HCT116 (cell line): ENCODE results near the gene SYNGR3.

Experiments
- EGR1 ChIP-seq: IDR thresholded peaks from 2 replicates; pipeline ENCODE4 v1.6.1; 2012; ENCODE audit warnings: low read depth
- ELF1 ChIP-seq: IDR thresholded peaks from 2 replicates; pipeline ENCODE4 v1.6.1; 2012; ENCODE audit warnings: low read depth, borderline replicate concordance
- EZH2 ChIP-seq: fragments of 200-600 bp; sonication (generic); IDR thresholded peaks from 2 replicates; pipeline ENCODE4 v1.6.1; 2017; ENCODE audit warnings: antibody characterized with exemption, mixed run types
- POLR2A ChIP-seq: IDR thresholded peaks from 2 replicates; pipeline ENCODE4 v1.7.0; 2011; ENCODE audit warnings: borderline replicate concordance; ENCODE audit not compliant: insufficient read depth, insufficient read length; ENCODE audit errors: extremely low read depth
- ZFX ChIP-seq: fragments of 450-650 bp; IDR thresholded peaks from 2 replicates; pipeline ENCODE4 v1.6.1; 2017
- ZNF274 ChIP-seq: fragments of 200-500 bp; sonication (Bioruptor generic); IDR thresholded peaks from 2 replicates; pipeline ENCODE4 v1.6.1; 2014; ENCODE audit warnings: mild to moderate bottlenecking, low read depth, low read length, inconsistent platforms
- TF ChIP-seq, protein P1 (sequence below), 3 experiments: fragments of 200-600 bp in 1 of 3; sonication (generic) in 1 of 3; IDR thresholded peaks in 2 of 3; conservative IDR thresholded peaks in 1 of 3; 2 replicates each; pipeline ENCODE4 v1.5.1; 2012 to 2017; ENCODE audit warnings: low read depth in 2 of 3, low read length in 2 of 3, antibody characterized with exemption in 1 of 3, borderline replicate concordance in 1 of 3, control low read depth in 1 of 3, mild to moderate bottlenecking in 1 of 3, mixed read lengths in 1 of 3, mixed run types in 1 of 3, moderate library complexity in 1 of 3; ENCODE audit not compliant: insufficient read depth in 1 of 3

DNA sequence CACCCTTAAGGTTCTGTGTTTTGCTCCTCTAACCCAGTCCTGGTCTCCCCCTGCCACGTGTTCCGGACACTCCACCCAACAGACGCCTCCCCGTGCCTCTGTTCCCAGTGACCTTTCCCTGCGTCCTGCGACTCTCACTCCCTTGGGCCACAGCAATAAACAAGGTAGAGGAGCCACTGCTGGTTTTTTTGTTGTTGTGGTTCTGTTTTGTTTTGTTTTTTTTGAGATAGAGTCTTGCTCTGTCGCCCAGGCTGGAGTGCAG lies 26.1 kb downstream of the SYNGR3 start:
- TF ChIP-seq, protein P1, sequence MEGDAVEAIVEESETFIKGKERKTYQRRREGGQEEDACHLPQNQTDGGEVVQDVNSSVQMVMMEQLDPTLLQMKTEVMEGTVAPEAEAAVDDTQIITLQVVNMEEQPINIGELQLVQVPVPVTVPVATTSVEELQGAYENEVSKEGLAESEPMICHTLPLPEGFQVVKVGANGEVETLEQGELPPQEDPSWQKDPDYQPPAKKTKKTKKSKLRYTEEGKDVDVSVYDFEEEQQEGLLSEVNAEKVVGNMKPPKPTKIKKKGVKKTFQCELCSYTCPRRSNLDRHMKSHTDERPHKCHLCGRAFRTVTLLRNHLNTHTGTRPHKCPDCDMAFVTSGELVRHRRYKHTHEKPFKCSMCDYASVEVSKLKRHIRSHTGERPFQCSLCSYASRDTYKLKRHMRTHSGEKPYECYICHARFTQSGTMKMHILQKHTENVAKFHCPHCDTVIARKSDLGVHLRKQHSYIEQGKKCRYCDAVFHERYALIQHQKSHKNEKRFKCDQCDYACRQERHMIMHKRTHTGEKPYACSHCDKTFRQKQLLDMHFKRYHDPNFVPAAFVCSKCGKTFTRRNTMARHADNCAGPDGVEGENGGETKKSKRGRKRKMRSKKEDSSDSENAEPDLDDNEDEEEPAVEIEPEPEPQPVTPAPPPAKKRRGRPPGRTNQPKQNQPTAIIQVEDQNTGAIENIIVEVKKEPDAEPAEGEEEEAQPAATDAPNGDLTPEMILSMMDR (IDR thresholded peaks at IDR 0.05 in 2 of 3, conservative IDR thresholded peaks at IDR 0.05 in 1 of 3; ENCODE audit: borderline replicate concordance in 1 of 3, insufficient read depth in 1 of 3, low read depth in 2 of 3, low read length in 2 of 3): no peak
- no peak for TF ChIP-seq POLR2A
- TF ChIP-seq ELF1: no peak
- TF ChIP-seq ZFX: no peak
- TF ChIP-seq EZH2: no peak
- TF ChIP-seq ZNF274: no peak
- no peak for TF ChIP-seq EGR1
